Fibroblast of lung (primary cell): ENCODE data around the gene TIAM2.

Source experiments
- CTCF ChIP-seq, 2 donors: IDR thresholded peaks in 1 of 2; conservative IDR thresholded peaks in 1 of 2; 1 replicate in 1 of 2; 2 replicates in 1 of 2; pipeline ENCODE4 v1.5.1; 2011 to 2012; ENCODE audit warnings: low read length in 2 of 2, control low read depth in 1 of 2, inconsistent platforms in 1 of 2, low read depth in 1 of 2, mild to moderate bottlenecking in 1 of 2
- EZH2 ChIP-seq: IDR thresholded peaks from 2 replicates; pipeline ENCODE4 v1.5.1; 2012; ENCODE audit warnings: low read length, control low read depth, mild to moderate bottlenecking; ENCODE audit errors: missing control alignments

- TF ChIP-seq EZH2 = no peak
- TF ChIP-seq CTCF (conservative IDR thresholded peaks at IDR 0.05 in 1 of 2, IDR thresholded peaks at IDR 0.05 in 1 of 2; ENCODE audit: low read depth in 1 of 2, low read length in 2 of 2) = no peak
These were observed 258.2 kb downstream of the TIAM2 start for GRCh38 chr6:155253337-155253736.
